Right atrium auricular region (tissue), 2 donors: ENCODE results near the gene GATA6. TPM values are rescaled to one million over a fixed set of nuclear protein-coding genes. Genes with fewer than 3 reads are reported as not detected.

Experiments
- DNase-seq: peaks from one replicate; pipeline ENCODE4 v3.0.0-alpha.2; 2019; ENCODE audit warnings: low spot score
- H3K27ac ChIP-seq, 2 donors: fragments of 200-600 bp; sonication (generic); 1 replicate in 1 of 2; 2 replicates in 1 of 2; pipeline ENCODE4 v1.5.1; 2016 to 2019
- H3K27me3 ChIP-seq, 2 donors: fragments of 200-600 bp; sonication (generic); one replicate each; pipeline versions ENCODE4 v1.5.1 to v1.6.0; 2017 to 2019
- H3K36me3 ChIP-seq: fragments of 200-600 bp; sonication (generic); one replicate; pipeline ENCODE4 v1.5.1; 2016
- H3K4me1 ChIP-seq, 2 donors: fragments of 200-600 bp; sonication (generic); one replicate each; pipeline versions ENCODE4 v1.5.1 to v1.6.0; 2017 to 2019
- H3K4me3 ChIP-seq, 2 donors: fragments of 200-600 bp; sonication (generic); 1 replicate in 1 of 2; 2 replicates in 1 of 2; pipeline ENCODE4 v1.5.1; 2017 to 2019; ENCODE audit warnings: mild to moderate bottlenecking in 1 of 2, moderate library complexity in 1 of 2
- H3K9me3 ChIP-seq, 2 donors: fragments of 200-600 bp; sonication (generic); one replicate each; pipeline ENCODE4 v1.5.1; 2019
- total RNA-seq, 2 donors: library from RNA; depleted of rRNA; stranded (reverse); fragments of >200 nt; gene quantifications; one replicate each; pipeline ENCODE4 v1.1.0, GENCODE V29; 2016
- TF ChIP-seq, protein P1 (sequence below), 2 donors: fragments of 200-600 bp; sonication (generic); IDR thresholded peaks; one replicate each; pipeline ENCODE4 v1.5.1; 2019; ENCODE audit warnings: antibody characterized with exemption in 2 of 2

The GATA6 gene
- total RNA-seq, 2 donors from 2014 or later: 88.7 to 95.5 TPM

DNA sequence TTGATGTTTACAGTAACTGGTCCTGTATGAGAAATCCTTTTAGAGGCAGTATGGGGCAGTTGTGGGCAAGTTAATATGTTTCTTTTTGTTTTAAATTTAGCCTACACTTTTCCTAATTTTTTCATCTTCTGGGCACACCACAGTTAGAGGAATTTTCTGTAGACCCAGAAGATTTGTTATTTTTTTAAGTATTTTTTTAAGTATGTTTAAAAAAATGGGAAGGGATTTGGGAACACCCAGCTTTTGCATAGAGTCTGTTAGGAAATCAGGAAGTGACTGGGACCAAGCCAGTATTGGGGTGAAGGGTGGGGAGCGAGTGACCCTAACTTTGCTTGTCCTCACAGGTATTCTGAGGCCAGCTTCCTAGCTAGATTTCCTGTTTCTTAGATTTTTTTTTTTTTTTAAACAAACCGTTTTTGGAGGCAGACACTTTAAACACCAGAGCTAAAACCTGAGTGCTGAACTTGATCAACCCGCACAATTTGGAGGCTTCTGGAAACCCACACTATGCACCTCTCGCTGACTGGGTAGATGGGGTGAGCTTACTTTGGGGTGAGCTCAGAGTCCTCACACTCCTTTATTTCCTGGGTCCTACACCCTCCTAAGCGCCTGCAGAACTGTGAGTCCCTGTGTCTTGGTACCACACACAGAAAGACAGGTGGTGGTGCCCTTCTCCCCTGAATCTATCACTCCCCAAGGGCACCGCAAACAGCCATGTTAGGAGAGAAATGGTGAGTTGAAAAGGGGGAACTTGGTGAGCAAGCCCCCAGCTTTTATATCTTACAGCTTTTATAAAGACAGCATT is 5.2 kb downstream of the GATA6 start:
- TF ChIP-seq, protein P1, sequence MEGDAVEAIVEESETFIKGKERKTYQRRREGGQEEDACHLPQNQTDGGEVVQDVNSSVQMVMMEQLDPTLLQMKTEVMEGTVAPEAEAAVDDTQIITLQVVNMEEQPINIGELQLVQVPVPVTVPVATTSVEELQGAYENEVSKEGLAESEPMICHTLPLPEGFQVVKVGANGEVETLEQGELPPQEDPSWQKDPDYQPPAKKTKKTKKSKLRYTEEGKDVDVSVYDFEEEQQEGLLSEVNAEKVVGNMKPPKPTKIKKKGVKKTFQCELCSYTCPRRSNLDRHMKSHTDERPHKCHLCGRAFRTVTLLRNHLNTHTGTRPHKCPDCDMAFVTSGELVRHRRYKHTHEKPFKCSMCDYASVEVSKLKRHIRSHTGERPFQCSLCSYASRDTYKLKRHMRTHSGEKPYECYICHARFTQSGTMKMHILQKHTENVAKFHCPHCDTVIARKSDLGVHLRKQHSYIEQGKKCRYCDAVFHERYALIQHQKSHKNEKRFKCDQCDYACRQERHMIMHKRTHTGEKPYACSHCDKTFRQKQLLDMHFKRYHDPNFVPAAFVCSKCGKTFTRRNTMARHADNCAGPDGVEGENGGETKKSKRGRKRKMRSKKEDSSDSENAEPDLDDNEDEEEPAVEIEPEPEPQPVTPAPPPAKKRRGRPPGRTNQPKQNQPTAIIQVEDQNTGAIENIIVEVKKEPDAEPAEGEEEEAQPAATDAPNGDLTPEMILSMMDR (IDR thresholded peaks at IDR 0.05): no peak
- no peaks in the 10 kb centered on the region for H3K9me3 ChIP-seq
- peaks cover 70% of the 10 kb centered on the region for H3K36me3 ChIP-seq
- peaks cover 0 to 5% of the 10 kb centered on the region in 2 donors for H3K4me1 ChIP-seq
- H3K4me3 ChIP-seq: peak overlapping the region; percentile 87 to 95
- peak overlapping the region; percentile 99 to 100 for H3K27ac ChIP-seq
- no peaks in the 10 kb centered on the region for H3K27me3 ChIP-seq
- DNase-seq: no peak

DNA sequence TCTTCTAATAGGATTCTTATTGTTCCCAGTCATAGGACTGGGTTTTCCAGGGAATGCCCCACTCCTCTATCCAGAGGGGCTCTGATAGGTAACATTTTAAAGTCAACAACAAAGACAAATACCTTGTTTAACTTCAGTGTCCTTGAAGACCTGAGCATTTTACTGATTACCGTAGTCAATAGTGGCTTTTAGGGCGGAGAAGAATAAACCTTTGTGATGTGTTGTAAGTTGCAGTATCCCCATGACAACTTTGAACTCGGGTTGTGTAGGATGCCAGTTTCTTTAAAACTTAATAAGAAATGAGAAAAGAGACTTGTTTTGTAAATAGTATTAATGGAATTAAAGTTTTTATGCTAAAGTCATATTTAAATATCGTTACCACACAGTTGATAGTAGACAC is 6.0 kb downstream of the GATA6 start:
- no peak for DNase-seq
- Histone ChIP-seq H3K4me1 (peaks cover 0 to 10% of the 10 kb centered on the region in 2 donors), H3K36me3 (peaks cover 70% of the 10 kb centered on the region), H3K4me3 (peak overlapping the region; percentile 87 to 95), H3K27me3 (no peaks in the 10 kb centered on the region), H3K27ac (peak overlapping the region; percentile 99 to 100), H3K9me3 (no peaks in the 10 kb centered on the region)
- TF ChIP-seq, protein P1 (IDR thresholded peaks at IDR 0.05): no peak

DNA sequence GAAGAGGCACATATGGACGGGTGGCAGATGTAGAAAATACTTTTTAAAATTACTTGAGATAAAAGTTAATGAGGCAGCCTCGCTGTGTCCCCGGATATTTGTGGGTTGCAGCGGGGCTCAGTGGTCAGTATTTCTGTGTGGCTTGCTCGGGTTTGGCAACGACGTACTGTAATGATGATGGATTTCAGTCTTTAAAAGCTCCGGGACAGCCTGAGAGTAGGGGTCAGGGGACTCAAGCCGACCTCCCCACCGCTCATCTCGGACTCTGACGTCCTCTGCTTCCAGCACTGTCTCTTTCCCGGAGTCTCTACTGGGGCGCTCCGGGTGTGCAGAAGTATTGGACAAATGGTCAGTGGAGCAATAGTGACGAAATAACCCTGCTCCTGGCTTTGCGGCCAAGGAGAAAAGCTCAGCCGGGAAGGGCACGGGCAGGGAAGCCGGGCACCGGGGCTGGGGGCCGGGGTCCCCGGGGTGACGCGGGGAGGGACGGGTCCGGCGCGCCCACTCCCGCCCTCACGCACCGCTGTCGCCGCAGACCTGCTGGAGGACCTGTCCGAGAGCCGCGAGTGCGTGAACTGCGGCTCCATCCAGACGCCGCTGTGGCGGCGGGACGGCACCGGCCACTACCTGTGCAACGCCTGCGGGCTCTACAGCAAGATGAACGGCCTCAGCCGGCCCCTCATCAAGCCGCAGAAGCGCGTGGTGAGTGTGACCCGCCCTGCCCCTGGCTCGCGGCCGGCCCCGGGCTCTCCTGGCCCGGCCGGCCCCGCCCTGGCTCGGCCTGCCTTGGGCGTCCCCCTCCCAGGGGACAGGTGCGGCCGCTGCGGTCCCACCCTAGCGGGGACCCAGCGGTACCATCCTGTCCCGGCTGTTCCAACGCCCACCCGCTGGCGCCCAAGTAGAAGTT is 7.3 kb downstream of the GATA6 start:
- Histone ChIP-seq H3K27ac (peak overlapping the region; percentile 99 to 100), H3K4me3 (peak overlapping the region; percentile 87 to 95)

DNA sequence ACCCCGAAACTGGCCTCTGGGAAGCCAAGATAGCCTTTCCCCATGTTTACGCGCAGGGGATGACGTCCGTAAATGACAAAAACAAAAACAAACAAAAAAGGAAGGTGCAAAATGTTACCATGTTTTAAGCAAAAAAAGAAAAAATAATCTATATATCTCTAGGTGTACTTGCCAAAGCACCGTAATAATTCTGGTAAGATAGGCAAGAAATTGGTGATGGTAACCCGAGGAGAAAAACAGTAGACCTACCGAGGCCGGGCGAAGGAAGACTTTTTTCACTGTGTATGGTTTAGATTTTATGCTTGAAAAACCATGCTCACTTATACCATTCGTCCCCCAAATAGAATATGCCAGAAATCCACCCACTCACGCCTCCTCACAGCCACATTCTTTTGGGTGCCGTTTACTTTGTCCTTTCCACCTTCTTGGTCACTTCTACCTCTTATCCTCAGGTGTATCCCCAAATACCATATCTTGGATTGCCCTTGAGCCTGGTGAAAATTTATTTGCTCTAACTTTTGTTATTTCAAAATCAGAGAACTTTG is 8.0 kb downstream of the GATA6 start:
- TF ChIP-seq, protein P1 (IDR thresholded peaks at IDR 0.05): no peak
- peak overlapping the region; percentile 87 to 95 for H3K4me3 ChIP-seq
- H3K36me3 ChIP-seq: peaks cover 73% of the 10 kb centered on the region
- no peaks in the 10 kb centered on the region for H3K9me3 ChIP-seq
- peak overlapping the region; percentile 99 to 100 for H3K27ac ChIP-seq
- no peaks in the 10 kb centered on the region for H3K27me3 ChIP-seq
- H3K4me1 ChIP-seq: peaks cover 0 to 20% of the 10 kb centered on the region in 2 donors
- DNase-seq: no peak

More for the DNA sequence above, 7.3 kb downstream of the GATA6 start:
- no peaks in the 10 kb centered on the region for H3K27me3 ChIP-seq
- DNase-seq: no peak
- H3K36me3 ChIP-seq: peaks cover 71% of the 10 kb centered on the region
- peaks cover 0 to 16% of the 10 kb centered on the region in 2 donors for H3K4me1 ChIP-seq
- H3K9me3 ChIP-seq: no peaks in the 10 kb centered on the region
- TF ChIP-seq, protein P1 (IDR thresholded peaks at IDR 0.05): no peak

DNA sequence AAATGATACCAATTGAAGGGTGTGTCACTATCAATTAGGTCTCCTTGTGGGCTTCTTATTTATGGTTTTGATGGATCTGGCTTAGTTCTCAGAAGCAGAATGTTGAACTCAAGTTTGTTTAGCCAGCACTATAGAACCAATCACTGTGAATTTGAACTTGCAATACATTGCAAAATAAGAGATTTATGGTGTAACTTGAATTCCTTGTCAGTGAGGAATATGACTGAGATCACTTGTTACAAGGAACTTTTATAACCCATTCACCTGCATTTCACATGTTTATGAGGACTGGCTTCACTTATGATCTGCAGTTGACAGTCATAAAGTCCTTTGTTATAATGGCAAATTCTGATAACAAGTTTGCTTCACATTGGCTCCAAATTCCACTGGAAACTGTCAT is 9.8 kb downstream of the GATA6 start:
- Histone ChIP-seq H3K4me1 (peaks cover 0 to 38% of the 10 kb centered on the region in 2 donors), H3K9me3 (no peaks in the 10 kb centered on the region), H3K27me3 (no peaks in the 10 kb centered on the region), H3K27ac (peak overlapping the region; percentile 99 to 100), H3K4me3 (peak overlapping the region in 1 of 2 donors; percentile 95), H3K36me3 (peaks cover 72% of the 10 kb centered on the region)
- TF ChIP-seq, protein P1 (IDR thresholded peaks at IDR 0.05): no peak
- no peak for DNase-seq
